HUES64 (cell line): ENCODE data around the gene ACTR10.

ENCODE experiments used
- H3K27ac ChIP-seq: 2 replicates; pipeline ENCODE4 v1.7.0; 2013; ENCODE audit warnings: low read depth, low read length, inconsistent platforms
- H3K27me3 ChIP-seq: 2 replicates; pipeline ENCODE4 v1.6.1; 2013; ENCODE audit warnings: mild to moderate bottlenecking, low read length; ENCODE audit not compliant: insufficient read depth
- H3K36me3 ChIP-seq: 2 replicates; pipeline ENCODE4 v1.6.1; 2013; ENCODE audit warnings: mild to moderate bottlenecking, low read length; ENCODE audit not compliant: insufficient read depth
- H3K4me1 ChIP-seq: 2 replicates; pipeline ENCODE4 v1.6.1; 2013; ENCODE audit warnings: mild to moderate bottlenecking, low read length, moderate library complexity; ENCODE audit not compliant: insufficient read depth
- H3K4me3 ChIP-seq: 2 replicates; pipeline ENCODE4 v1.5.1; 2013; ENCODE audit warnings: mild to moderate bottlenecking, low read length, moderate library complexity
- H3K9ac ChIP-seq: 2 replicates; pipeline ENCODE4 v1.6.1; 2013; ENCODE audit warnings: mild to moderate bottlenecking, low read depth, low read length
- H3K9me3 ChIP-seq: 2 replicates; pipeline ENCODE4 v1.6.1; 2013; ENCODE audit warnings: low read depth, low read length; ENCODE audit not compliant: insufficient read depth
- WGBS: fragments of 150-250, 120-280 bp; methylation state at CpG from one replicate; pipeline ENCODE4 v1.1.7; 2013; ENCODE audit warnings: missing lambda C conversion rate; 5-methylcytosine and 5-hydroxymethylcytosine counted together

Gene ACTR10

DNA sequence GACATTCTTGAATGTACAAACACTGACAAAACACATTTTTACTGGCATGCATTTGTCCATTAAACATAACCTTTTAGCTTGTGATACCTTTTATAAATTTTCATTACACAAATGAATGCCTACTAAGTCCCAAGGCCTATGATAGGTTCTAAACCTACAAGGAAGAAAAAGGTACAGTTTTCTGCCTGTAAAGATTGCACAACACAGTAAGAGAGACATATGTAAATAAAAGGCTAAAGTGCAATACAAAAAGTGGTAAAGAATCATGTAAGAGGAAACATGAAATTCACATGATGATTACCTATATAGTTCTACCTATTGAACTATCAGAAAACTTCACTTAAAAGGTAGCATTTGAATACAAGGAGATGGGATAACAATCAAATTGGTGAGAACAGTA, 83.8 kb downstream of the ACTR10 start:
- no peaks in the 10 kb centered on the region for H3K4me1 ChIP-seq
- no peak overlapping the region for H3K9ac ChIP-seq
- no peak overlapping the region for H3K4me3 ChIP-seq
- H3K9me3 ChIP-seq: no peaks in the 10 kb centered on the region
- H3K27me3 ChIP-seq: no peaks in the 10 kb centered on the region
- no peak overlapping the region for H3K27ac ChIP-seq
- H3K36me3 ChIP-seq: peaks cover 92% of the 10 kb centered on the region

DNA sequence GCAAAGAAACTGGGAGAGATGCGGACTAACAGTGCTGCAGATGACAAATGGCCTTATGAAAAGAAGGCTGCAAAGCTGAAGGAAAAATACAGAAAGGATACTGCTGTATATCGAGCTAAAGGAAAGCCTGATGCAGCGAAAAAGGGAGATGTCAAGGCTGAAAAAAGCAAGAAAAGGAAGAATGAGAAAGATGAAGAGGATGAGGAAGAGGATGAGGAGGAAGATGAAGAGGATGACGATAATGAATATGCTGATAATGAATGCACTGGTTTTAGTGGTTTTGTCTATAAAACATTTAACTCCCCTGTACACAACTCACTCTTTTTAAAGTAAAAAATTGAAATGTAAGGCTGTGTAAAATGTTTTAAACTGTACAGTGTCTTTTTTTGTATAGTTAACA, 85.2 kb downstream of the ACTR10 start:
- H3K9ac ChIP-seq: no peak overlapping the region
- no peaks in the 10 kb centered on the region for H3K27me3 ChIP-seq
- no peak overlapping the region for H3K4me3 ChIP-seq
- peaks cover 93% of the 10 kb centered on the region for H3K36me3 ChIP-seq
- no peaks in the 10 kb centered on the region for H3K9me3 ChIP-seq
- no peak overlapping the region for H3K27ac ChIP-seq
- 96% methylated on average over 4 of the region's 4 CpGs for WGBS
- no peaks in the 10 kb centered on the region for H3K4me1 ChIP-seq
